H1 (cell line): ENCODE data around the gene SLC38A2. TPM values are rescaled to one million over a fixed set of nuclear protein-coding genes. Genes with fewer than 3 reads are reported as not detected.

Experiments used
- ASH2L ChIP-seq: fragments of 200-600, 300-600 bp; sonication (generic); IDR thresholded peaks from one replicate; pipeline ENCODE4 v1.7.1; 2017; ENCODE audit warnings: low read length
- EP300 ChIP-seq, 2 experiments: IDR thresholded peaks; 1 replicate in 1 of 2; 2 replicates in 1 of 2; pipeline ENCODE4 v1.6.1; 2011 to 2012; ENCODE audit warnings: low read depth in 2 of 2, low read length in 2 of 2, mild to moderate bottlenecking in 2 of 2, borderline replicate concordance in 1 of 2, inconsistent platforms in 1 of 2, moderate library complexity in 1 of 2
- GTF2F1 ChIP-seq: IDR thresholded peaks from 2 replicates; pipeline ENCODE4 v1.6.1; 2012; ENCODE audit warnings: low read depth, low read length, improper control_type of control experiment, borderline replicate concordance
- RAD21 ChIP-seq, 2 experiments: IDR thresholded peaks in 1 of 2; conservative IDR thresholded peaks in 1 of 2; 2 replicates each; pipeline ENCODE4 v1.6.1; 2011; ENCODE audit warnings: low read depth in 2 of 2, low read length in 2 of 2, improper control_type of control experiment in 1 of 2, inconsistent platforms in 1 of 2, mild to moderate bottlenecking in 1 of 2, moderate library complexity in 1 of 2
- polyA plus RNA-seq, 7 experiments: library from polyadenylated mRNA; depleted of rRNA in 3 of 7; stranded (reverse) in 5 of 7; unstranded in 2 of 7; fragments of >200 nt in 5 of 7; fragments of 200-250 nt in 2 of 7; gene quantifications; 1 replicate in 5 of 7; 2 replicates in 1 of 7; 4 replicates in 1 of 7; pipeline versions ENCODE4 v1.2.1 to v1.2.3, GENCODE V29; 2011 to 2013; ENCODE audit warnings: missing spikeins in 2 of 7, mixed read lengths in 2 of 7
- total RNA-seq: library from RNA; stranded (reverse); fragmentation: NEBNext Ultra II Directional; extraction: Animal tissue kit (Norgen Biotek cat#: 25700); gene quantifications from 2 replicates; pipeline ENCODE4 v1.2.1, GENCODE V29; 2021
- TF ChIP-seq, protein P1 (sequence below): fragments of 300-600 bp; sonication (generic); IDR thresholded peaks from 2 replicates; pipeline ENCODE4 v1.7.1; 2012; ENCODE audit warnings: low read length, moderate library complexity, mild to moderate bottlenecking, inconsistent platforms; ENCODE audit not compliant: insufficient replicate concordance
- TF ChIP-seq, protein P2 (sequence below): IDR thresholded peaks from 2 replicates; pipeline ENCODE4 v1.6.1; 2012; ENCODE audit warnings: inconsistent platforms
- TF ChIP-seq, protein P3 (sequence below), 3 experiments: IDR thresholded peaks; 1 replicate in 2 of 3; 2 replicates in 1 of 3; pipeline versions ENCODE4 v1.5.1 to v1.6.1; 2011; ENCODE audit warnings: low read length in 3 of 3, mild to moderate bottlenecking in 3 of 3, inconsistent platforms in 2 of 3, low read depth in 1 of 3, moderate library complexity in 1 of 3; ENCODE audit not compliant: insufficient read depth in 1 of 3; ENCODE audit errors: control extremely low read depth in 1 of 3

The SLC38A2 gene
- total and polyA plus RNA-seq, 2 of the 8 experiments (the other 6 are each of a cell fraction or from before 2014, with no cell fraction given): 163 to 684 TPM

DNA sequence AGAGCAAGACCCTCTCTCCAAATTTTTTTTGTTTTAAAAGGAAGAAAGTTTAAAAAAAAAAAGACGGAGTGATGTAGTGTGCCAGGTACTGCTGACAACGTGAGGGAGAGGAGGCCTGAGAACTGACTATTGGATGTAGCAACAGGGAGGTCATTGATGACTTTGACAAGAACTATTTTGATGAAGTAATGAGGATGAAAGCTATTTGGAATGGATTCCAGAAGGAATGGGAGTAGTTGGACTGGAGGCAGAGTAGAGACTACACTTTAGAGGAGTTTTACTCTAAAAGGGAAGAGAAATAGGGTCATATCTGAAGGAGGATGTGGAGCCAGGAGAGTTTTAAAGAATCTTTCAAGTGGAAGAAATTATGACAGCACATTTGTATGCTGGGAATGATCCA is 27.8 kb upstream of the SLC38A2 start (continued):
- TF ChIP-seq, protein P1, sequence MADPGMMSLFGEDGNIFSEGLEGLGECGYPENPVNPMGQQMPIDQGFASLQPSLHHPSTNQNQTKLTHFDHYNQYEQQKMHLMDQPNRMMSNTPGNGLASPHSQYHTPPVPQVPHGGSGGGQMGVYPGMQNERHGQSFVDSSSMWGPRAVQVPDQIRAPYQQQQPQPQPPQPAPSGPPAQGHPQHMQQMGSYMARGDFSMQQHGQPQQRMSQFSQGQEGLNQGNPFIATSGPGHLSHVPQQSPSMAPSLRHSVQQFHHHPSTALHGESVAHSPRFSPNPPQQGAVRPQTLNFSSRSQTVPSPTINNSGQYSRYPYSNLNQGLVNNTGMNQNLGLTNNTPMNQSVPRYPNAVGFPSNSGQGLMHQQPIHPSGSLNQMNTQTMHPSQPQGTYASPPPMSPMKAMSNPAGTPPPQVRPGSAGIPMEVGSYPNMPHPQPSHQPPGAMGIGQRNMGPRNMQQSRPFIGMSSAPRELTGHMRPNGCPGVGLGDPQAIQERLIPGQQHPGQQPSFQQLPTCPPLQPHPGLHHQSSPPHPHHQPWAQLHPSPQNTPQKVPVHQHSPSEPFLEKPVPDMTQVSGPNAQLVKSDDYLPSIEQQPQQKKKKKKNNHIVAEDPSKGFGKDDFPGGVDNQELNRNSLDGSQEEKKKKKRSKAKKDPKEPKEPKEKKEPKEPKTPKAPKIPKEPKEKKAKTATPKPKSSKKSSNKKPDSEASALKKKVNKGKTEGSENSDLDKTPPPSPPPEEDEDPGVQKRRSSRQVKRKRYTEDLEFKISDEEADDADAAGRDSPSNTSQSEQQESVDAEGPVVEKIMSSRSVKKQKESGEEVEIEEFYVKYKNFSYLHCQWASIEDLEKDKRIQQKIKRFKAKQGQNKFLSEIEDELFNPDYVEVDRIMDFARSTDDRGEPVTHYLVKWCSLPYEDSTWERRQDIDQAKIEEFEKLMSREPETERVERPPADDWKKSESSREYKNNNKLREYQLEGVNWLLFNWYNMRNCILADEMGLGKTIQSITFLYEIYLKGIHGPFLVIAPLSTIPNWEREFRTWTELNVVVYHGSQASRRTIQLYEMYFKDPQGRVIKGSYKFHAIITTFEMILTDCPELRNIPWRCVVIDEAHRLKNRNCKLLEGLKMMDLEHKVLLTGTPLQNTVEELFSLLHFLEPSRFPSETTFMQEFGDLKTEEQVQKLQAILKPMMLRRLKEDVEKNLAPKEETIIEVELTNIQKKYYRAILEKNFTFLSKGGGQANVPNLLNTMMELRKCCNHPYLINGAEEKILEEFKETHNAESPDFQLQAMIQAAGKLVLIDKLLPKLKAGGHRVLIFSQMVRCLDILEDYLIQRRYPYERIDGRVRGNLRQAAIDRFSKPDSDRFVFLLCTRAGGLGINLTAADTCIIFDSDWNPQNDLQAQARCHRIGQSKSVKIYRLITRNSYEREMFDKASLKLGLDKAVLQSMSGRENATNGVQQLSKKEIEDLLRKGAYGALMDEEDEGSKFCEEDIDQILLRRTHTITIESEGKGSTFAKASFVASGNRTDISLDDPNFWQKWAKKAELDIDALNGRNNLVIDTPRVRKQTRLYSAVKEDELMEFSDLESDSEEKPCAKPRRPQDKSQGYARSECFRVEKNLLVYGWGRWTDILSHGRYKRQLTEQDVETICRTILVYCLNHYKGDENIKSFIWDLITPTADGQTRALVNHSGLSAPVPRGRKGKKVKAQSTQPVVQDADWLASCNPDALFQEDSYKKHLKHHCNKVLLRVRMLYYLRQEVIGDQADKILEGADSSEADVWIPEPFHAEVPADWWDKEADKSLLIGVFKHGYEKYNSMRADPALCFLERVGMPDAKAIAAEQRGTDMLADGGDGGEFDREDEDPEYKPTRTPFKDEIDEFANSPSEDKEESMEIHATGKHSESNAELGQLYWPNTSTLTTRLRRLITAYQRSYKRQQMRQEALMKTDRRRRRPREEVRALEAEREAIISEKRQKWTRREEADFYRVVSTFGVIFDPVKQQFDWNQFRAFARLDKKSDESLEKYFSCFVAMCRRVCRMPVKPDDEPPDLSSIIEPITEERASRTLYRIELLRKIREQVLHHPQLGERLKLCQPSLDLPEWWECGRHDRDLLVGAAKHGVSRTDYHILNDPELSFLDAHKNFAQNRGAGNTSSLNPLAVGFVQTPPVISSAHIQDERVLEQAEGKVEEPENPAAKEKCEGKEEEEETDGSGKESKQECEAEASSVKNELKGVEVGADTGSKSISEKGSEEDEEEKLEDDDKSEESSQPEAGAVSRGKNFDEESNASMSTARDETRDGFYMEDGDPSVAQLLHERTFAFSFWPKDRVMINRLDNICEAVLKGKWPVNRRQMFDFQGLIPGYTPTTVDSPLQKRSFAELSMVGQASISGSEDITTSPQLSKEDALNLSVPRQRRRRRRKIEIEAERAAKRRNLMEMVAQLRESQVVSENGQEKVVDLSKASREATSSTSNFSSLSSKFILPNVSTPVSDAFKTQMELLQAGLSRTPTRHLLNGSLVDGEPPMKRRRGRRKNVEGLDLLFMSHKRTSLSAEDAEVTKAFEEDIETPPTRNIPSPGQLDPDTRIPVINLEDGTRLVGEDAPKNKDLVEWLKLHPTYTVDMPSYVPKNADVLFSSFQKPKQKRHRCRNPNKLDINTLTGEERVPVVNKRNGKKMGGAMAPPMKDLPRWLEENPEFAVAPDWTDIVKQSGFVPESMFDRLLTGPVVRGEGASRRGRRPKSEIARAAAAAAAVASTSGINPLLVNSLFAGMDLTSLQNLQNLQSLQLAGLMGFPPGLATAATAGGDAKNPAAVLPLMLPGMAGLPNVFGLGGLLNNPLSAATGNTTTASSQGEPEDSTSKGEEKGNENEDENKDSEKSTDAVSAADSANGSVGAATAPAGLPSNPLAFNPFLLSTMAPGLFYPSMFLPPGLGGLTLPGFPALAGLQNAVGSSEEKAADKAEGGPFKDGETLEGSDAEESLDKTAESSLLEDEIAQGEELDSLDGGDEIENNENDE: no peak
- TF ChIP-seq EP300 (IDR thresholded peaks at IDR 0.05; ENCODE audit: borderline replicate concordance in 1 of 2, low read depth in 2 of 2, low read length in 2 of 2) (no peak), ASH2L (no peak), GTF2F1 (no peak), RAD21 (IDR thresholded peaks at IDR 0.05 in 1 of 2, conservative IDR thresholded peaks at IDR 0.05 in 1 of 2; ENCODE audit: low read depth in 2 of 2, low read length in 2 of 2) (no peak)
- TF ChIP-seq, protein P2, sequence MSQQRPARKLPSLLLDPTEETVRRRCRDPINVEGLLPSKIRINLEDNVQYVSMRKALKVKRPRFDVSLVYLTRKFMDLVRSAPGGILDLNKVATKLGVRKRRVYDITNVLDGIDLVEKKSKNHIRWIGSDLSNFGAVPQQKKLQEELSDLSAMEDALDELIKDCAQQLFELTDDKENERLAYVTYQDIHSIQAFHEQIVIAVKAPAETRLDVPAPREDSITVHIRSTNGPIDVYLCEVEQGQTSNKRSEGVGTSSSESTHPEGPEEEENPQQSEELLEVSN: no peak
- TF ChIP-seq, protein P3, sequence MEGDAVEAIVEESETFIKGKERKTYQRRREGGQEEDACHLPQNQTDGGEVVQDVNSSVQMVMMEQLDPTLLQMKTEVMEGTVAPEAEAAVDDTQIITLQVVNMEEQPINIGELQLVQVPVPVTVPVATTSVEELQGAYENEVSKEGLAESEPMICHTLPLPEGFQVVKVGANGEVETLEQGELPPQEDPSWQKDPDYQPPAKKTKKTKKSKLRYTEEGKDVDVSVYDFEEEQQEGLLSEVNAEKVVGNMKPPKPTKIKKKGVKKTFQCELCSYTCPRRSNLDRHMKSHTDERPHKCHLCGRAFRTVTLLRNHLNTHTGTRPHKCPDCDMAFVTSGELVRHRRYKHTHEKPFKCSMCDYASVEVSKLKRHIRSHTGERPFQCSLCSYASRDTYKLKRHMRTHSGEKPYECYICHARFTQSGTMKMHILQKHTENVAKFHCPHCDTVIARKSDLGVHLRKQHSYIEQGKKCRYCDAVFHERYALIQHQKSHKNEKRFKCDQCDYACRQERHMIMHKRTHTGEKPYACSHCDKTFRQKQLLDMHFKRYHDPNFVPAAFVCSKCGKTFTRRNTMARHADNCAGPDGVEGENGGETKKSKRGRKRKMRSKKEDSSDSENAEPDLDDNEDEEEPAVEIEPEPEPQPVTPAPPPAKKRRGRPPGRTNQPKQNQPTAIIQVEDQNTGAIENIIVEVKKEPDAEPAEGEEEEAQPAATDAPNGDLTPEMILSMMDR (IDR thresholded peaks at IDR 0.05; ENCODE audit: control extremely low read depth in 1 of 3, insufficient read depth in 1 of 3, low read depth in 1 of 3, low read length in 3 of 3): no peak
